Uterus (tissue), 2 donors: ENCODE results near the gene ZFYVE28.

Experiments used
- POLR2A ChIP-seq, 2 donors: fragments of 450-650 bp; IDR thresholded peaks; one replicate each; pipeline ENCODE4 v1.6.1; 2016; ENCODE audit warnings: antibody characterized with exemption in 2 of 2, mild to moderate bottlenecking in 1 of 2, moderate library complexity in 1 of 2
- TF ChIP-seq, protein P1 (sequence below), 4 experiments: fragments of 200-600 bp in 2 of 4; fragments of 450-650 bp in 2 of 4; sonication (generic) in 2 of 4; IDR thresholded peaks; one replicate each; pipeline ENCODE4 v1.5.1; 2016 to 2019; ENCODE audit warnings: antibody characterized with exemption in 4 of 4, mild to moderate bottlenecking in 2 of 4, moderate library complexity in 1 of 4

DNA sequence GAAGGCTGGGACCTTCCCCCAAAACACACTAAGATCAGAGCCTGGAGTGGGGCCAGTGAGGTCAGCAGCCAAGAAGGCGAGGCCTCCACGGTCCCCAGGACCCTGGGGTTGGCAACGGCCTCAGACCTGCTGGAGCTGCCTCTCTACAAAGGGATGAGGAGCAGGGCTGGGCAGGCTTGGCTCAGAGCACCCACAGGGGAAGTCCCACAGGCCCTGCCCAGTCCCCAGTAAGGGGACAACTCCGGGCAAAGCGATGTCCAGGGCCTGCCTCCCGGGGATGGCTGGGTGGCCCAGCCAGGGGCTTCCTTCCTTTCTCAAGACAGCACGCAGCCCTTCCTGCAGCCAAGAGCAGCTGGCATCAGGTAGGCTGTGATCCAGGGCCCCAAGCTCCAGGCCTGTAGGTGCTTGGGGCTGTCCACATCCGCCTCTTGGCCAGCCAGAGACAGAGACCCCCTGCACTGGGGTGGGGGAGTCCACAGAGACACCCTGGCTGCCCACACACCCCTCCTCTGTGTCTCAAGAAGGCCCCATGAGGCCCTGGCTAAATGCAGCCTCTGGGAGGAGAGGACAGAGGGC lies 162.2 kb downstream of the ZFYVE28 start:
- TF ChIP-seq, protein P1, sequence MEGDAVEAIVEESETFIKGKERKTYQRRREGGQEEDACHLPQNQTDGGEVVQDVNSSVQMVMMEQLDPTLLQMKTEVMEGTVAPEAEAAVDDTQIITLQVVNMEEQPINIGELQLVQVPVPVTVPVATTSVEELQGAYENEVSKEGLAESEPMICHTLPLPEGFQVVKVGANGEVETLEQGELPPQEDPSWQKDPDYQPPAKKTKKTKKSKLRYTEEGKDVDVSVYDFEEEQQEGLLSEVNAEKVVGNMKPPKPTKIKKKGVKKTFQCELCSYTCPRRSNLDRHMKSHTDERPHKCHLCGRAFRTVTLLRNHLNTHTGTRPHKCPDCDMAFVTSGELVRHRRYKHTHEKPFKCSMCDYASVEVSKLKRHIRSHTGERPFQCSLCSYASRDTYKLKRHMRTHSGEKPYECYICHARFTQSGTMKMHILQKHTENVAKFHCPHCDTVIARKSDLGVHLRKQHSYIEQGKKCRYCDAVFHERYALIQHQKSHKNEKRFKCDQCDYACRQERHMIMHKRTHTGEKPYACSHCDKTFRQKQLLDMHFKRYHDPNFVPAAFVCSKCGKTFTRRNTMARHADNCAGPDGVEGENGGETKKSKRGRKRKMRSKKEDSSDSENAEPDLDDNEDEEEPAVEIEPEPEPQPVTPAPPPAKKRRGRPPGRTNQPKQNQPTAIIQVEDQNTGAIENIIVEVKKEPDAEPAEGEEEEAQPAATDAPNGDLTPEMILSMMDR (IDR thresholded peaks at IDR 0.05) = no peak
- TF ChIP-seq POLR2A (IDR thresholded peaks at IDR 0.05) = no peak
